SU-DHL-6 (cell line): ENCODE data around the gene KCNC1.

Experiments used
- H2AFZ ChIP-seq: fragments of 200-600 bp; sonication (generic); 2 replicates; pipeline ENCODE4 v1.6.1; 2014; ENCODE audit warnings: low read depth, mild to moderate bottlenecking, moderate library complexity, mixed read lengths, antibody characterized with exemption, low read length; ENCODE audit not compliant: severe bottlenecking
- H3F3A ChIP-seq: fragments of 200-600 bp; shearing (Covaris generic); 2 replicates; pipeline ENCODE4 v1.6.0; 2016; ENCODE audit warnings: antibody characterized with exemption, mild to moderate bottlenecking; ENCODE audit not compliant: insufficient read depth
- H3K27ac ChIP-seq: fragments of 200-600 bp; sonication (generic); 2 replicates; pipeline ENCODE4 v1.5.1; 2016; ENCODE audit warnings: low read depth, mild to moderate bottlenecking, low read length, moderate library complexity, mixed read lengths
- H3K27me3 ChIP-seq: fragments of 200-600 bp; sonication (generic), shearing (Covaris generic); 2 replicates; pipeline ENCODE4 v1.6.0; 2014; ENCODE audit warnings: mild to moderate bottlenecking, low read length
- H3K36me3 ChIP-seq: fragments of 200-600 bp; sonication (generic); 2 replicates; pipeline ENCODE4 v1.6.1; 2014; ENCODE audit warnings: mild to moderate bottlenecking, low read length, mixed read lengths
- H3K4me2 ChIP-seq: fragments of 300-600, 200-600 bp; shearing (Covaris generic), sonication (generic); 2 replicates; pipeline ENCODE4 v1.6.0; 2014; ENCODE audit warnings: low read length, low read depth, mild to moderate bottlenecking; ENCODE audit not compliant: poor library complexity, severe bottlenecking
- H3K4me3 ChIP-seq: fragments of 200-600 bp; sonication (generic); 2 replicates; pipeline ENCODE4 v1.5.1; 2014; ENCODE audit warnings: antibody characterized with exemption, low read length, mild to moderate bottlenecking, mixed read lengths; ENCODE audit not compliant: insufficient read depth, poor library complexity, severe bottlenecking
- H3K79me2 ChIP-seq: fragments of 200-600 bp; sonication (generic); 2 replicates; pipeline ENCODE4 v1.6.1; 2014; ENCODE audit warnings: mild to moderate bottlenecking, low read length, moderate library complexity; ENCODE audit not compliant: insufficient read depth
- H3K9ac ChIP-seq: fragments of 200-600 bp; sonication (generic); 2 replicates; pipeline ENCODE4 v1.7.0; 2014; ENCODE audit warnings: mild to moderate bottlenecking, low read length
- H3K9me2 ChIP-seq: fragments of 200-600 bp; sonication (generic); replicated peaks from 2 replicates; pipeline ENCODE4 v1.6.1; 2014; ENCODE audit warnings: low read length; ENCODE audit not compliant: insufficient read depth
- H3K9me3 ChIP-seq: fragments of 200-600 bp; sonication (generic); 2 replicates; pipeline ENCODE4 v1.6.1; 2014; ENCODE audit warnings: low read length, mixed read lengths; ENCODE audit not compliant: insufficient read depth
- H4K20me1 ChIP-seq: fragments of 200-600 bp; sonication (generic); 2 replicates; pipeline ENCODE4 v1.6.1; 2014; ENCODE audit warnings: low read depth, mild to moderate bottlenecking, antibody characterized with exemption, low read length, moderate library complexity, mixed read lengths
- CTCF ChIP-seq: fragments of 200-600 bp; sonication (generic); IDR thresholded peaks from one replicate; pipeline ENCODE4 v1.5.1; 2017; ENCODE audit warnings: antibody characterized with exemption, mild to moderate bottlenecking, low read length, moderate library complexity; ENCODE audit not compliant: insufficient read depth, poor library complexity, severe bottlenecking
- EZH2phosphoT487 ChIP-seq: fragments of 200-600 bp; sonication (generic), shearing (Covaris generic); conservative IDR thresholded peaks from 2 replicates; pipeline ENCODE4 v1.6.1; 2018; ENCODE audit warnings: mild to moderate bottlenecking, antibody characterized with exemption, low read length, moderate library complexity, mixed read lengths

Gene KCNC1

GRCh38 chr11:17774232-17775034 is 39.9 kb downstream of the KCNC1 start:
- Histone ChIP-seq H3K4me3 (no peak overlapping the region), H3K9ac (no peak overlapping the region), H3K9me2 (no peaks in the 10 kb centered on the region), H3F3A (no peaks in the 10 kb centered on the region), H3K79me2 (no peaks in the 10 kb centered on the region), H3K4me2 (no peak overlapping the region), H3K27ac (no peak overlapping the region), H2AFZ (no peak overlapping the region), H4K20me1 (no peaks in the 10 kb centered on the region), H3K36me3 (no peaks in the 10 kb centered on the region), H3K9me3 (no peaks in the 10 kb centered on the region), H3K27me3 (no peaks in the 10 kb centered on the region)
- TF ChIP-seq EZH2phosphoT487 (no peak), CTCF (no peak)

GRCh38 chr11:17775035-17775348 is 40.4 kb downstream of the KCNC1 start:
- no peaks in the 10 kb centered on the region for H4K20me1 ChIP-seq
- no peak overlapping the region for H3K4me3 ChIP-seq
- H3K9me2 ChIP-seq, result no peaks in the 10 kb centered on the region
- no peak overlapping the region for H3K9ac ChIP-seq
- H3K27ac ChIP-seq, result no peak overlapping the region
- H3F3A ChIP-seq, result no peaks in the 10 kb centered on the region
- H3K4me2 ChIP-seq, result no peak overlapping the region
- H3K9me3 ChIP-seq, result no peaks in the 10 kb centered on the region
- TF ChIP-seq EZH2phosphoT487 (no peak), CTCF (no peak)
- H3K27me3 ChIP-seq, result no peaks in the 10 kb centered on the region
- no peak overlapping the region for H2AFZ ChIP-seq
- H3K36me3 ChIP-seq, result no peaks in the 10 kb centered on the region
- H3K79me2 ChIP-seq, result no peaks in the 10 kb centered on the region

- H3K4me2 ChIP-seq, result no peak overlapping the region
- no peak overlapping the region for H3K9ac ChIP-seq
- H3K27ac ChIP-seq, result no peak overlapping the region
- no peaks in the 10 kb centered on the region for H3K27me3 ChIP-seq
- H3K9me2 ChIP-seq, result no peaks in the 10 kb centered on the region
- no peaks in the 10 kb centered on the region for H3K36me3 ChIP-seq
- TF ChIP-seq EZH2phosphoT487 (no peak), CTCF (no peak)
- no peaks in the 10 kb centered on the region for H4K20me1 ChIP-seq
- no peak overlapping the region for H2AFZ ChIP-seq
- H3K79me2 ChIP-seq, result no peaks in the 10 kb centered on the region
- no peaks in the 10 kb centered on the region for H3F3A ChIP-seq
- no peaks in the 10 kb centered on the region for H3K9me3 ChIP-seq
- no peak overlapping the region for H3K4me3 ChIP-seq
Measured at GRCh38 chr11:17775507-17776211, 41.1 kb downstream of the KCNC1 start.
